Endothelial cell (in vitro differentiated cells): ENCODE results near the gene HDAC11. TPM values are rescaled to one million over a fixed set of nuclear protein-coding genes. Genes with fewer than 3 reads are reported as not detected.

ENCODE experiments used
- DNase-seq: peaks from one replicate; pipeline ENCODE4 v3.0.0; 2021; ENCODE audit warnings: low spot score
- H3K27ac Mint-ChIP-seq: one replicate; pipeline ENCODE4 v1.8.0; 2021; ENCODE audit warnings: mixed read lengths, inconsistent platforms; ENCODE audit not compliant: unreplicated experiment
- H3K27me3 Mint-ChIP-seq: one replicate; pipeline ENCODE4 v1.8.0; 2021; ENCODE audit warnings: mild to moderate bottlenecking, moderate library complexity, mixed read lengths, inconsistent platforms; ENCODE audit not compliant: unreplicated experiment
- H3K36me3 Mint-ChIP-seq: one replicate; pipeline ENCODE4 v1.8.0; 2021; ENCODE audit warnings: mild to moderate bottlenecking, low read depth, mixed read lengths, inconsistent platforms; ENCODE audit not compliant: unreplicated experiment
- H3K4me1 Mint-ChIP-seq: one replicate; pipeline ENCODE4 v1.8.0; 2021; ENCODE audit warnings: mild to moderate bottlenecking, mixed read lengths, inconsistent platforms; ENCODE audit not compliant: unreplicated experiment
- H3K4me3 Mint-ChIP-seq: one replicate; pipeline ENCODE4 v1.8.0; 2021; ENCODE audit warnings: mild to moderate bottlenecking, mixed read lengths, inconsistent platforms; ENCODE audit not compliant: unreplicated experiment
- H3K9me3 Mint-ChIP-seq: one replicate; pipeline ENCODE4 v1.8.0; 2021; ENCODE audit warnings: mixed read lengths, inconsistent platforms; ENCODE audit not compliant: unreplicated experiment
- total RNA-seq: library from RNA; stranded (reverse); fragmentation: NEBNext Ultra II Directional; extraction: Animal tissue kit (Norgen Biotek cat#: 25700); gene quantifications from one replicate; pipeline ENCODE4 v1.2.1, GENCODE V29; 2021; ENCODE audit not compliant: unreplicated experiment
- TF ChIP-seq, protein P1 (sequence below): fragments of 200-600 bp; sonication (generic); IDR thresholded peaks from one replicate; pipeline ENCODE4 v1.5.0; 2021; ENCODE audit warnings: antibody characterized with exemption; ENCODE audit not compliant: unreplicated experiment

The HDAC11 gene
- total RNA-seq, 1 donor from 2014 or later, result 14.8 TPM

DNA sequence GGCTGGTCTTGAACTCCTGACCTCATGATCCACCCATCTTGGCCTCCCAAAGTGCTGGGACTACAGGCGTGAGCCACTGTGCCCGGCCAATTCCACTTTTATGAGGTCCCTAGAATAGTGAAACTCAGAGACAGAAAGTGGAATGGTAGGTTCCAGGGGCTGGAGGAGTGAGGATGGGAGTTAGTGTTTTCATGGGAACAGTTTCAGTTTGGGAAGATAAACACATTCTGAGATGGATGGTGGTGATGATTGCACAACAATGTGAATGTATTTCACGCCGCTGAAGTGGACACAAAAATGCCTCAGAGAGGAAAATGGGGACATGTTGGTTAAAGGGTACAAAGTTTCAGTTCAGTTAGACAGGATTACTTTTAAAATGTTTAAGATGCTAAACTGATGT is 22.5 kb upstream of the HDAC11 start:
- TF ChIP-seq, protein P1, sequence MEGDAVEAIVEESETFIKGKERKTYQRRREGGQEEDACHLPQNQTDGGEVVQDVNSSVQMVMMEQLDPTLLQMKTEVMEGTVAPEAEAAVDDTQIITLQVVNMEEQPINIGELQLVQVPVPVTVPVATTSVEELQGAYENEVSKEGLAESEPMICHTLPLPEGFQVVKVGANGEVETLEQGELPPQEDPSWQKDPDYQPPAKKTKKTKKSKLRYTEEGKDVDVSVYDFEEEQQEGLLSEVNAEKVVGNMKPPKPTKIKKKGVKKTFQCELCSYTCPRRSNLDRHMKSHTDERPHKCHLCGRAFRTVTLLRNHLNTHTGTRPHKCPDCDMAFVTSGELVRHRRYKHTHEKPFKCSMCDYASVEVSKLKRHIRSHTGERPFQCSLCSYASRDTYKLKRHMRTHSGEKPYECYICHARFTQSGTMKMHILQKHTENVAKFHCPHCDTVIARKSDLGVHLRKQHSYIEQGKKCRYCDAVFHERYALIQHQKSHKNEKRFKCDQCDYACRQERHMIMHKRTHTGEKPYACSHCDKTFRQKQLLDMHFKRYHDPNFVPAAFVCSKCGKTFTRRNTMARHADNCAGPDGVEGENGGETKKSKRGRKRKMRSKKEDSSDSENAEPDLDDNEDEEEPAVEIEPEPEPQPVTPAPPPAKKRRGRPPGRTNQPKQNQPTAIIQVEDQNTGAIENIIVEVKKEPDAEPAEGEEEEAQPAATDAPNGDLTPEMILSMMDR, result no peak
- DNase-seq, result no peak
- Mint-ChIP-seq H3K9me3 (no peaks in the 10 kb centered on the region), H3K4me3 (no peak overlapping the region), H3K27me3 (no peaks in the 10 kb centered on the region), H3K36me3 (no peaks in the 10 kb centered on the region), H3K27ac (no peak overlapping the region), H3K4me1 (peaks cover 3% of the 10 kb centered on the region)

DNA sequence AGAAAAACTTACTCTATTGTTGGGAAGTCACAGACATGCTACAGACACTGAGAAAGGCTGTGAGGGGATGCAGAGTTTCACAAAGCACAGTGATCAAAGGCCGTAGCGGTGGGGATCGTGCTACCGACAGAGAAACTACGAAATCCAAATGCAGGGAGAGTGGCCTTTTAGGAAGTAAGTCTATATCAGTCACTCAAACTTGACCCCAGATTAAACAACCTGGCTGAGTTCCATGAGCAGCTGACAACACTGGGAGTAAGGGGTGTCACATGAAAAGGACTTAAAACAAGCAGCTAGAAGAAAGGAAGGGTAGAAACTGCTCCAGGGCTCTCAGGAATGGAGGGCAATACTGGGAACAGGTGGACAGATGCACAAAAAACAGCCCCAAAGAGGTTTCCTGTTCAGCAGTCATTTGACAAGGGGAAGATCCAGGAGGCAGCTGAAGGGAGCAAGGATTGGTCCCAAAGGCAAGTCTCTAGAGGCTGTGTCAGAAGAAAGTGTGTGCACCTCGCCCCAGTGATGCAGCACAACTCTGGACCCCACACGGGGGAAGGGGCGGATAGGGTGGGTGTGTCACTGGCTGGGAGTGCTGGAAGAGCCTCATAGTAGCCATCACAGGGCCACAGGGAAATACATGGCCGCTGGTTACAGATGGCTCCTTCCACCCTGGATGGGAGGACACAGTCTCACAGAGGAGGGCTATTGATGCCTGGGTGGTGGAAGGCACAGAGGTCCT is 20.3 kb upstream of the HDAC11 start:
- Mint-ChIP-seq H3K36me3 (no peaks in the 10 kb centered on the region), H3K27me3 (no peaks in the 10 kb centered on the region), H3K9me3 (no peaks in the 10 kb centered on the region), H3K4me3 (no peak overlapping the region), H3K4me1 (no peaks in the 10 kb centered on the region), H3K27ac (no peak overlapping the region)
- TF ChIP-seq, protein P1, result no peak
- no peak for DNase-seq

DNA sequence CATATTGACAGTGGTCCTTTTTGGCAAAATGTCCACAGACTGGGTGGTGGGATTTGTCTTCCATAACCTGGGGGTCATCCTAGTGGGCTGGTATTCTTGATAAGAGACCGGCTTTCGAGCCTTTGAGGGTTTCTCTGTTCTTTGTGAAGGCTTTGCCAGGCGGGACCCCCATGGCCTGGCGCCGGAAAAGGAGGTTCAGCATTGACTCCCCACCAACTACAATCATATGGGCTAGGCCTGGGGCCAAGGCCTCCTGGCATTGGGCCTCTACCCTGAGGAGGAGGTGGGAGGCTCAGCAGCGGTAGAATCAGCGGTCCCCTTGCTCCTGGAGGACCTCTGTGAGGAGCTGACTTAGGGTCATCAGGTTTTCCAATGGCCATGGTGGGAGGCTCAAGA is 19.8 kb upstream of the HDAC11 start:
- no peaks in the 10 kb centered on the region for H3K27me3 Mint-ChIP-seq
- H3K27ac Mint-ChIP-seq, result no peak overlapping the region
- no peaks in the 10 kb centered on the region for H3K36me3 Mint-ChIP-seq
- no peaks in the 10 kb centered on the region for H3K4me1 Mint-ChIP-seq
- H3K4me3 Mint-ChIP-seq, result no peak overlapping the region
- DNase-seq, result no peak
- TF ChIP-seq, protein P1, result no peak
- H3K9me3 Mint-ChIP-seq, result no peaks in the 10 kb centered on the region

DNA sequence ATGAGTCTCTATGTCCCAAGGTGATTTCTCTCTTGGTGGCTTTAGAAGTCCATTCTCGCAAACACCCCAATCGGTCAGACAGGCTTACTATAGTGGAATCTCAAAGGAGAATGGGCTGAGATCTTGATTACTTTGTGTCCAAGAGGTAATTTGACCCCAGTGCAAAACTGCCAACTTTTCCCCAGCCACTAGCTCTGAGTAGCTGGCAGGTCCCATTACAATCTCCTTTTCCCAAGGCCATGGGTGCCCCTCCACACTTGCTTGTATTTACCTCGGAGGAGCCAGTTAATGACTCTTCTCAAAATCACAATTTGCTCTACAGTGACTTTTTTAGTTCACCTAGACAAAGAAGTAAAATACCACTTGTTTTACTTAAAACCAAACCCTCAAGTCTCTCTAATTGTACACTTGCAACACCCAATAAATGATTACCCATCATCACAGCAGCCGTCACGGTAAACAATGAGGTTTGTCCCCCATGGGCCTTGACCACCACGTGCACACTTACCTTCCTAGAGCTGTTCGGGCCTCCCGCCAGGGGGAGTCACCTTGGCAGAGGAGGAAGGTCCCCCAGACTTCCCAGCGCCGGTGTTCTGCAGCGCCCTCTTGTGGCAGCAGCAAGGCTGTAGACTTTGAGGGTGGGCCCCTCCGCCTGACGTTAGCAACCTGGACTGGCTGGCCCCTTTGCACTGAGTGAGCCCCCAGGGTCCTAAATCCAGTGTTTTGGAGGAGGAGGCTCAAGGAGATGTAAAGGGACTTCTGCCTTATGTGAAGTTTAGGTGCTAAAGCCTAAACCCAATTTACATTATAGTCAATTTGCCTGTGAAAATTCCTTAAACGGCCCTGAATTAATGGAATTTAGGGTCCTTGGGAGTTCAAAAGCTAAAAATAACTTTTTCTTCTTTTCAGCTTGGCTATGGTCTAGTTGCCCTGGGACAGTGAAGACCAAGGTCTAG is 18.7 kb upstream of the HDAC11 start:
- Mint-ChIP-seq H3K9me3 (no peaks in the 10 kb centered on the region), H3K27ac (no peak overlapping the region), H3K4me1 (no peaks in the 10 kb centered on the region), H3K36me3 (no peaks in the 10 kb centered on the region), H3K4me3 (no peak overlapping the region), H3K27me3 (no peaks in the 10 kb centered on the region)
- TF ChIP-seq, protein P1, result peak; percentile 97
- peak; percentile 94 for DNase-seq
